LNCaP clone FGC (cell line): ENCODE measurements around the gene LRRC4B.

Source experiments
- DNase-seq: peaks from one replicate; pipeline ENCODE4 v3.0.0-alpha.2; 2011; ENCODE audit warnings: low read depth
- H3K4me3 ChIP-seq: 2 replicates; pipeline ENCODE4 v1.5.1; 2011; ENCODE audit warnings: mild to moderate bottlenecking, low read depth, low read length, control low read depth
- TF ChIP-seq, protein P1 (sequence below): IDR thresholded peaks from 2 replicates; pipeline ENCODE4 v1.5.1; 2012; ENCODE audit warnings: mild to moderate bottlenecking; ENCODE audit not compliant: control insufficient read depth, insufficient read depth; ENCODE audit errors: extremely low read depth

Gene LRRC4B

DNA sequence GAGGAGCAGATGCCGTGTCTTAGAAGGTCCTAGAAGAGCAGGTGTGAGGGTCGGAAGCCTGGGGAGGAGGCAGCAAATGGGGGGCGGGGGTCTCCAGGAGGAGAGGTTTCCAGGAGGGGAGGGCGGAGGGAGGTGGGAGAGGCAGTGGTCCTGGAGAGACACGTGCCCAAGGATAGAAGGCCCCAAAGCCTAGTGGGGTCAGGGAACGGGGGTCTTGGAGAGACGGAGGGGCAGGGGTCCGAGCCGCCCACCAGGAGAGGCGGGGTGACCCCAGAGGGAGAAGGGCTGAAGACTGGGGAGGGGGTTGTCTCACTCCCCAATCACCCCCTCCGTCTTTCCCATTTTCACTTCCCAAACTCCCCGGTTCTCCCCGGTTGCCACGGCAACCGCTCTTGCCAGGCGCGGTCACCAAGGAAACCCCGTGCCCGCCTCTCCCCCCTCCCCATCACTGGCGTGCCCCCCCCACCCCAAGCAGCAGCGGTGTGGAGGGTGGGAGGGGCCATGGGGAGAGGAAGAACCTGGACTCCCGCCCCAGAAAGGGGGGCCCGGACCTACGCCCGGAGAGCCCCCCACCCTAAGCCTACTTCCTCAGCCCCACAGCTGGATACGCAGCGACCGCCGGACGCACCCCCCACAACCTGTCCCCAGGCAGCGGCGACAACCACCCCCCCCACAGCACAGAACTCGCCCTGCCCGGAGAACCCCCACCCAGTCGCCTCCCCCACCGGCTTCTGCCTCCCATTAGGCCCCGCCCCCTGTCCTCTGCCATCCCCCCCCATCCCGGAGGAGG is 988 bp downstream of the LRRC4B start:
- no peak overlapping the region for H3K4me3 ChIP-seq
- DNase-seq = no peak
- TF ChIP-seq, protein P1, sequence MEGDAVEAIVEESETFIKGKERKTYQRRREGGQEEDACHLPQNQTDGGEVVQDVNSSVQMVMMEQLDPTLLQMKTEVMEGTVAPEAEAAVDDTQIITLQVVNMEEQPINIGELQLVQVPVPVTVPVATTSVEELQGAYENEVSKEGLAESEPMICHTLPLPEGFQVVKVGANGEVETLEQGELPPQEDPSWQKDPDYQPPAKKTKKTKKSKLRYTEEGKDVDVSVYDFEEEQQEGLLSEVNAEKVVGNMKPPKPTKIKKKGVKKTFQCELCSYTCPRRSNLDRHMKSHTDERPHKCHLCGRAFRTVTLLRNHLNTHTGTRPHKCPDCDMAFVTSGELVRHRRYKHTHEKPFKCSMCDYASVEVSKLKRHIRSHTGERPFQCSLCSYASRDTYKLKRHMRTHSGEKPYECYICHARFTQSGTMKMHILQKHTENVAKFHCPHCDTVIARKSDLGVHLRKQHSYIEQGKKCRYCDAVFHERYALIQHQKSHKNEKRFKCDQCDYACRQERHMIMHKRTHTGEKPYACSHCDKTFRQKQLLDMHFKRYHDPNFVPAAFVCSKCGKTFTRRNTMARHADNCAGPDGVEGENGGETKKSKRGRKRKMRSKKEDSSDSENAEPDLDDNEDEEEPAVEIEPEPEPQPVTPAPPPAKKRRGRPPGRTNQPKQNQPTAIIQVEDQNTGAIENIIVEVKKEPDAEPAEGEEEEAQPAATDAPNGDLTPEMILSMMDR = no peak

DNA sequence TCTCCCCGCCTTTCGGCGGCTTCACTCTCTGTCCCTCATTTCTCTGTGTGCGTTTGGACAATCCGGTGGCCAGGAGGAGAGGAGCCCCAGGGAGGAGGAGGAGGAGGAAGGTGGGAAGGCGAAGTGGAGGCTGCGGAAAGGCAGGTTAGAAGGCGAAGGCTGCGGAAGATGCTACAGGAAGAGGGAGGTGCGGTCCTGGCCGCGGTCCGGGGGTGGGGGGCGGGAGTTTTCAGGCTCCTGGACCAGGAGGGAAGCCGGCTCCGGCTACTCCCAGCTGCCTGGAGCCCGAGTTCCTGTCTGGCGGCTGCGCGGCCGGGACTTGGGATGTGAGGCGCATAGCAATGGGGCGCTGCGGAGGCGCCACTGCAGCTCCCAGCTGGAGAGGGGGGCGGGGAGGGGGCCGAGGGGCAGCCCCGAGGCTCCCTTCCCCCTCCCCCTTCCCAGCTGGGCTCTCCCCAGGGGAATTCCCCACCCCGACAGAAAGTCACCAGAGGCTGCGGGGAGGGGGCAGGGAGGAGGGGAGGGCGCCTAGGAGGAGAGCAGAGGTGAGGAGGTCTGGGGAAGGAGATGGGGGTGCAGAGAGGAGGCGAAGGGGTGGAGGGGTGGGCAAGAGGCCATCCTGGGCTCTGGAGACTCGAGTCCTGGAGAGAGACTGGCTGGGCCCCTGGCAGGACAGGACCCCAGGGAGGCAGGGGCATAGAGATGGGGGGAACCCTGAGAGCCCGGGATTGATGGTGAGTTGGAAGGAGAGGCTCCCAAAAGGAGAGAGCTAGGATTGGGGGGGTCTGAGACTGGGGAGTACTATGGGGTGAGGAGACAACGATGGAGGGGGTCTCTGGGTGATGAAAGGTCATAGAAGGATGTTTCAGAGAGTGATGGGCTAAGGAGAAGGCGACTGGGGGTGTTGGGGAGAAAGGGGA is 2.0 kb downstream of the LRRC4B start:
- TF ChIP-seq, protein P1 = no peak
- H3K4me3 ChIP-seq = no peak overlapping the region
- DNase-seq = no peak

DNA sequence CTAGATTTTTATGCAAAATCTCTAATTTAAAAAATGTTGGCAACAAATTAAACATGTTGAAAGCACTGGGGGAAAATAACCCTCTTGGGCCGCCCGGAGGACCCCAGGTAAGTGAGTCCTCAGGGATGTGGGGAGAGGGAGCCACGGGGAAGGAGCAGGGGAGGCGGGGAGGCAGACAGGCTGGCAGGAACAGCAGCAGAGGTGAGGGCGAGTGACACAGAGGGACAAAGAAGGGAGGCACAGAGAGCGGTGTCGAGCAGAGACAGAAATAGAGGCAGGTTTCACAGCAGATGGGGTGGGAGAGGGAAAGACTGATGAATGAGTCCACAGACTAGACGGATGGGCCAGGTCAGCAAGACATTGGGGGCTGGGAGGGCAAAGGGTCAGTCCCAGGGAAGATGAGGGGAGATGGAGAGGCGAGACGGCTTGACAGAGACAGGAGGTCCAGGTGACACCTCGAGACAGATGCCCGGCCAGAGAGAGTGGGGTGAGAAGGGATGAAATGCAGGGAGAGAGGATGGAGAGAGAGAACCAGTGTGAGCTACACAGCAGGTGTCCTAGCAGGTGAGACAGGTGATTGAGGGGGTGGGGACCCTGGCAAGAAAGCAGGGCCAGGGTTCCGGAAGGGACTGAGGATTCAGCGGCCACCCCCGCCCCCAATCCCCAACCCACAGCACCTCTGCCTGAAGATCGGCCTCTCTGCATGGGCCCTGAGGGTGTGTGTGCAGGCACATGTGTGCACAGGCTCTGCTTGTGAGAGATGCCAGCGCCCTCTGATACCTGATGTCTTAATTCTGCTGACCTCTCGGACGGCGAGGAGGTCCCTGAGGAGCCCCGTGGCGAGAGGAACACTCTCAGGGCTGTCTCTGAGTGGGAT is 3.8 kb downstream of the LRRC4B start:
- TF ChIP-seq, protein P1 = no peak
- no peak for DNase-seq
- no peak overlapping the region for H3K4me3 ChIP-seq

DNA sequence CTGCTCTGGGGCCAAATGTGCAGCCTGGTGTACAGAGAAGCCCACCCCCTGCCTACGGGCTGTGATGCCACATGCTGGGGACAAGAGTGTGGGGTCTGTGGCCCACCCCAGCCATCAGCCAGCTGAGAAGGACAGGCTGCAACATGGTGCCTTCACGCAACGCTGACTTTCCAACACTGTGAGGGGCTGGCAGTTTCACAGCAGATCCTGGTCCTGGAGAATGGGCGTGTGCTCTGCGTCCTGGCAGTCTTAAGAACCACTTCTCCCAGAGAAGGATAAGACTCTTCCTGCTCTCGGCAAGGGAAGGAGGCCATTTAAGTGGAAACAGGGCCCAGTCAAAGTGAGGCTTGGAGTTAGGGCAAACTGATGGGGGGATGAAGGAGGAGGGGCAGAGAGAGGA is 4.6 kb downstream of the LRRC4B start:
- no peak overlapping the region for H3K4me3 ChIP-seq
- no peak for DNase-seq
- TF ChIP-seq, protein P1 = no peak

DNA sequence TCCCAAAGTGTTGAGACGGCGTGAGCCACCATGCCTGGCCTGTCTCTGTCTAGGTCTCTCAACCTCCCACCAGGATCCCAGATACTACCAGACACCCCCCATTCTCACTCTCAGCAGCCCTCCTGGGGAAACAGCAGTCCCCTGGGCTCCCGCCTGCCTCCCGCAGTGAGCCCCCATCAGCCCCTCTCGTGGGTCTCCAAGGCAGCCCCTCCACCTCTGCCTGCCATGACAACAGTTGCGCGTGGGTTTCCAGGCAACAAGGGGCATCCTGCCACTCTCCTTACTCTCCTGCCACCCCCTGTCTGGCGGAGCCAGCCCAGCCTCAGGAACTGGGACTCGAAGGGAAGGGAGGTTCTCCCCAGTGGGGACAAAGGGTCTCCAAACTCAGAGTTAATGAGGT is 5.2 kb downstream of the LRRC4B start:
- TF ChIP-seq, protein P1 = no peak
- H3K4me3 ChIP-seq = no peak overlapping the region
- DNase-seq = no peak

DNA sequence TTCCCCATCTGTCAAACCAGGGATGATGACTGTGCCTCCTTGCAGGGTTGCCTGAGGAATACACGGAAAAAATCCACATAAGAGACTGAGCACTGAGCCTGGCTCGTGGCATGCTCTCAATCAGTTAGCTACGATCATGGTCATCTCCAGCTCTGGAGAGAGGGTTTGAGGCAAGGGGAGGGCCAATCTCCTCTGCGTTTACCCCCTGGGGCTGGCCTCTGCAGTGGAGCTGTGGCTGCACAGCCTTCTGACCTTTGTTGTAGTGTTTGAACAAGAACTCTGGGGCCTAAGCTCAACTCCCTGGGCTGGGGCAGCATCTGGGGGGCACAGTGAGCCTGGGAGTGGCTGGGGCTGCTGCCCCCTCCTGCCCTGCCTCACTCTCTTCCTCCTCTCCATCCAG is 5.9 kb downstream of the LRRC4B start:
- TF ChIP-seq, protein P1 = no peak
- no peak for DNase-seq

More for the DNA sequence above, 5.9 kb downstream of the LRRC4B start:
- no peak overlapping the region for H3K4me3 ChIP-seq
